ENCODE results near the gene ATG2A. TPM values are rescaled to one million over a fixed set of nuclear protein-coding genes. Genes with fewer than 3 reads are reported as not detected.

The ATG2A gene
- total and polyA plus RNA-seq, 9 of the 15 experiments (the other 6 are each of a cell fraction or from before 2014, with no cell fraction given) = 0.25 to 45.9 (median 5.2) TPM

- TF ChIP-seq, protein P1, sequence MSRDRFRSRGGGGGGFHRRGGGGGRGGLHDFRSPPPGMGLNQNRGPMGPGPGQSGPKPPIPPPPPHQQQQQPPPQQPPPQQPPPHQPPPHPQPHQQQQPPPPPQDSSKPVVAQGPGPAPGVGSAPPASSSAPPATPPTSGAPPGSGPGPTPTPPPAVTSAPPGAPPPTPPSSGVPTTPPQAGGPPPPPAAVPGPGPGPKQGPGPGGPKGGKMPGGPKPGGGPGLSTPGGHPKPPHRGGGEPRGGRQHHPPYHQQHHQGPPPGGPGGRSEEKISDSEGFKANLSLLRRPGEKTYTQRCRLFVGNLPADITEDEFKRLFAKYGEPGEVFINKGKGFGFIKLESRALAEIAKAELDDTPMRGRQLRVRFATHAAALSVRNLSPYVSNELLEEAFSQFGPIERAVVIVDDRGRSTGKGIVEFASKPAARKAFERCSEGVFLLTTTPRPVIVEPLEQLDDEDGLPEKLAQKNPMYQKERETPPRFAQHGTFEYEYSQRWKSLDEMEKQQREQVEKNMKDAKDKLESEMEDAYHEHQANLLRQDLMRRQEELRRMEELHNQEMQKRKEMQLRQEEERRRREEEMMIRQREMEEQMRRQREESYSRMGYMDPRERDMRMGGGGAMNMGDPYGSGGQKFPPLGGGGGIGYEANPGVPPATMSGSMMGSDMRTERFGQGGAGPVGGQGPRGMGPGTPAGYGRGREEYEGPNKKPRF (IDR thresholded peaks at IDR 0.05; ENCODE audit: low read depth, low read length) = no peak
- no peak for TF ChIP-seq ZC3H8 (IDR thresholded peaks at IDR 0.05)
Observed at GRCh38 chr11:64863391-64864060, 53.5 kb downstream of the ATG2A start (continued).

- Histone ChIP-seq H3K9me1 (ENCODE audit: control insufficient read depth, insufficient read depth, low read length) (peaks cover 3% of the 10 kb centered on the region), H3K36me3 (ENCODE audit: control insufficient read depth, insufficient read depth, low read length) (peaks cover 35% of the 10 kb centered on the region; the same call in 2 of the 3 replicates), H3K4me3 (no peak overlapping the region), H4K20me1 (replicated peaks; ENCODE audit: control insufficient read depth, insufficient read depth, low read length) (0 out of 2 replicates have a peak, but pooled peaks cover 3% of the 10 kb centered on the region), H3K9me3 (replicated peaks; ENCODE audit: control insufficient read depth, insufficient read depth, low read depth, low read length) (no peaks in the 10 kb centered on the region), H2AFZ (ENCODE audit: low read depth, low read length) (no peak overlapping the region), H3K4me2 (ENCODE audit: insufficient read depth, low read length) (no peak overlapping the region), H3K27me3 (ENCODE audit: control insufficient read depth in 2 of 2, insufficient read depth in 2 of 2, low read length in 2 of 2) (no peaks in the 10 kb centered on the region), H3K27ac (ENCODE audit: extremely low read depth, low read depth, low read length) (no peak overlapping the region), H3K9ac (ENCODE audit: insufficient read depth in 1 of 2, low read depth in 2 of 2, low read length in 2 of 2) (peak overlapping the region in 1 of 2 experiments; percentile 86; a peak in 2 of 4 replicates), H3K79me2 (ENCODE audit: control insufficient read depth, insufficient read depth, low read length) (peaks cover 62% of the 10 kb centered on the region), H3K4me1 (replicated peaks in 1 of 2; ENCODE audit: control insufficient read depth in 2 of 2, insufficient read depth in 2 of 2, low read length in 2 of 2) (peaks cover 15 to 41% of the 10 kb centered on the region in 2 experiments)
- in situ Hi-C loops (cut with MboI) = no loop called here
- ATAC-seq (no peak), DNase-seq (ENCODE audit: extremely low read depth in 1 of 4, low spot score in 3 of 4) (no peak), FAIRE-seq (no peak)
- TF ChIP-seq, protein P2, sequence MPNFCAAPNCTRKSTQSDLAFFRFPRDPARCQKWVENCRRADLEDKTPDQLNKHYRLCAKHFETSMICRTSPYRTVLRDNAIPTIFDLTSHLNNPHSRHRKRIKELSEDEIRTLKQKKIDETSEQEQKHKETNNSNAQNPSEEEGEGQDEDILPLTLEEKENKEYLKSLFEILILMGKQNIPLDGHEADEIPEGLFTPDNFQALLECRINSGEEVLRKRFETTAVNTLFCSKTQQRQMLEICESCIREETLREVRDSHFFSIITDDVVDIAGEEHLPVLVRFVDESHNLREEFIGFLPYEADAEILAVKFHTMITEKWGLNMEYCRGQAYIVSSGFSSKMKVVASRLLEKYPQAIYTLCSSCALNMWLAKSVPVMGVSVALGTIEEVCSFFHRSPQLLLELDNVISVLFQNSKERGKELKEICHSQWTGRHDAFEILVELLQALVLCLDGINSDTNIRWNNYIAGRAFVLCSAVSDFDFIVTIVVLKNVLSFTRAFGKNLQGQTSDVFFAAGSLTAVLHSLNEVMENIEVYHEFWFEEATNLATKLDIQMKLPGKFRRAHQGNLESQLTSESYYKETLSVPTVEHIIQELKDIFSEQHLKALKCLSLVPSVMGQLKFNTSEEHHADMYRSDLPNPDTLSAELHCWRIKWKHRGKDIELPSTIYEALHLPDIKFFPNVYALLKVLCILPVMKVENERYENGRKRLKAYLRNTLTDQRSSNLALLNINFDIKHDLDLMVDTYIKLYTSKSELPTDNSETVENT (CRISPR knock-in tag; IDR thresholded peaks at IDR 0.05) = no peak
- TF ChIP-seq PCBP2 (IDR thresholded peaks at IDR 0.05; ENCODE audit: low read depth, low read length, poor library complexity, severe bottlenecking) = no peak
- TF ChIP-seq SMAD2 (IDR thresholded peaks at IDR 0.05; ENCODE audit: low read depth, low read length) = no peak
- no peak for TF ChIP-seq NELFE (IDR thresholded peaks at IDR 0.05; ENCODE audit: insufficient read depth, insufficient read length)
- WGBS (ENCODE audit: insufficient coverage, low coverage, missing lambda C conversion rate) = 82% methylated on average over 7 of the region's 9 CpGs
- ChIA-PET CTCF (ENCODE audit: low intra/inter-chr PET ratio) (no interaction called here), POLR2A (interaction anchor here (0.6 to 9.6 kb wide), 5 partner anchors 14 to 681 kb away, joined by 3 to 109 read pairs (median 4); partner anchors contain the start of gene EHD1)
- intact Hi-C loops (cut with micrococcal nuclease) = no loop called here
- no TSS peak for BruUV-seq (replicated peaks)
Observed at GRCh38 chr11:64862987-64863390, 54.0 kb downstream of the ATG2A start.

Data from K562 (cell line).